NCI-H1048 (cell line): ENCODE data around the gene RIPK4.

Experiments
- DNase-seq: peaks from one replicate; lab custom pipeline; 2025; lab: John Stamatoyannopoulos, UW

RIPK4 gene

DNA sequence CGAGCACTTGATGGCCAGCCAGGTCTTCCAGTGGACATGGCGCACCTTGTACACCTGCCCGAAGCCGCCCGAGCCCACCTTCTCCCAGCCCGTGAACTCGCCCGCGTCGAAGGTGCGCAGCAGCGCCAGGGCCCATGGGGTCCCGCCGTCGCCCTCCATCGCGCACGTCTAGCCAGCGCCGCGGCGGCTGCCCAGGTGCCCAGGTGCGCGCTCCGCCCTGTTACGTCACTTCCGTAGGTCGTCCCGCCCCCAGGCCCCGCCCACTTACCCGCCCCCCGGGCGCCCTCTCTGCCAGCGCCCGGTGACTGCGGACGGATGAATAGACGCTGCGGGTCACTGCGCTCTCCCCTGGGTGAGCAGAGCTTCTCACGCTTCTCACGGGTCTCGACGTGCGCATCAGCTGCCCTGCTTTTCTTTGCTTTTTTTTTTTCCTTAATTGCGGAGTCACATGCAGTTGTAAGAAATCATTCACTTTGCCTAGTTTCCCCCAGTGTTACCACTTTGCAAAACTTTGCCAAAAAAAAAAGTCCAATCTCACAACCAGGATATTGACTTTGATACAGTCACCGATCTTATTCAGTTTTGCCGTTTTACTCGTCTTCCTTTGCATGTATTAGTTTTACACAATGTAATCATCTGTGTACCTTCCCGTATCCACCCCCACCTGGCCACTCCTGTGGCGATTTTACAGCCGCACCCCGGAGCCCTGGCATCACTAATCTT is at the start of gene RIPK4:
TSS of gene RIPK4 (minus strand) at position 170 of the 723 bp plus-strand sequence. CDS start at position 159, 11 bp downstream.
- peak; percentile 70 for DNase-seq

DNA sequence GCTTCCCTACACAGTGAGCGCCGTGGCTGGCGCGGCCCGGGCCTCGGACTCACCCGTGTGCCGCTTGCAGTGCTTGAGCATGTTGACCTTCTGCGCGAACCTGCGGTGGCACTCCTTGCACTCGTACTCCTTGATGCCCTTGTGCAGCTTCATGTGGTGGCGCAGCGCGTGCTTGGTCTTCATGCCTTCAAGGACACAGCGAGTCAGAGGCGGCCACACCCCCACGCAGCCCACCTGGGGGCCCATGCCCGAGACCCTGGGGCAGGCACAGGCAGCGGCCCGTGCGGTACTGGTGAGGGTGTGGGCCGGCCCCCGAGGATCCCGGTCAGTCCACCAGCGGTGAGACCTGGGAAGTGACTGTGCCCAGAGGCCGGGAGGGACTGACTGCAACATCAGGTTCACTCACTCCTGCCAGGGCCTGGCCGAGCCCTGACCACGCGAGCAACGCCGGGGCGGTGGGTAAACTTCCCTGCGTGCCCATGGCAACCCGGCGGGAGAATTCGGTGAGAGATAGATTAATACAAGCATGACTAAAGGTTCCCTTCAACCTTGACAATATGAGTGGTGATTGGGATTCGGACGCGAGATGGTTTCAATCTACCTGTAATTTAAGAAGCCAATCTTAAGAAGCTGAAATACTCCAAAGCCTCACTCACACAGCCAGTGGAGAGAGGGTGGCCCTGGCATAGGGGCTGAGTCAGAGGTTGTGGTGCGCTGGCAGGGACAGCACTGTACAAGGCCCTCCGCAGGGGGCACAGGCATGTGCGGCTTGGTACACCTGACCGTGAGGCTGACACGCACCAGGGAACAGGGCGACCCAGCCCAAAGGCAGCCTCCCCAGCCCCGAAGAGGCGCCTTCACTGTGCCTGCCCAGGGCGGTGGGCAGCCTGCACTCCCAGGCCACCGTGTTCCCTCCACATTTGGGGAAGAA is 49.1 kb upstream of the RIPK4 start:
- DNase-seq = no peak

- DNase-seq = no peak
Measured at GRCh38 chr21:41813226-41813625, 46.4 kb upstream of the RIPK4 start.

- no peak for DNase-seq
Measured at GRCh38 chr21:41812679-41813078, 45.8 kb upstream of the RIPK4 start.

DNA sequence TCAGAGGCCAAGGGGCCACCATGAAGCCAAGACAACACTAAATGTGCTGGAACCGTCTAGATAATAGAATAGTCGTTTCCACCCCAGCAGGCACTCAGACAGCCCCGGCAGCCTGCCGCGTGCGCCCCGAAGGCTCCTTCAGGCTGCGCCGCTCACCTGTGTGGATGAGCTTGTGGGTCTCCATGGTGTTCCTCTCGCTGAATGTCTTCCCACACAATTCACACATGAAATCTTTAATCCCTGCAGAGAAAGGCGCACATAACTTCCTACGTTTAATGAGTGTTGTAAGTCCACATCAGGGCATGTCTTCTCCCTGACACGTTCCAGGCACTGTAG is 43.7 kb upstream of the RIPK4 start:
- no peak for DNase-seq

- no peak for DNase-seq
Measured at GRCh38 chr21:41809891-41810596, 43.2 kb upstream of the RIPK4 start.

GRCh38 chr21:41808846-41809245 is 42.0 kb upstream of the RIPK4 start:
- no peak for DNase-seq

DNA sequence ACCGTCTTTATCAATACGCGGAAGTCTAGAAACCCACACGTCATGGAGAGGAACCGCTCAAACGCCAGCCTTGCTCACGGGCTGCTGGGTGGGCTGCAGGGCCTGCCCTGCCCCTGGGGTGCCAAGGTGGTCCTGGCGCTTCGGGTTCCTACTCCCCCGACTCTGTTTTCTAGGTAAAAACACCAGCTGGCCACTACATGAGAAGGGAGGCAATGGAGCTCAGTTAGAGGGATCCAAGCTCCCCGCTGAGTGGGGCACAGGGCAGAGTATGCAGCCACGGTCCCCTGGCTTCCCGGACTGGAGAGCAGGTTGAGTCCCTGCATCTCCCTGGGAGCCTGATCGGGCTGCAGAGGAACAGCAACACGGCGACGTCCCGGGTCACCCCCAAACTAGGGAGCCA is 41.2 kb upstream of the RIPK4 start:
- no peak for DNase-seq

- DNase-seq = no peak
Measured at GRCh38 chr21:41806773-41807172, 39.9 kb upstream of the RIPK4 start.

GRCh38 chr21:41805643-41806042 is 38.8 kb upstream of the RIPK4 start:
- no peak for DNase-seq

DNA sequence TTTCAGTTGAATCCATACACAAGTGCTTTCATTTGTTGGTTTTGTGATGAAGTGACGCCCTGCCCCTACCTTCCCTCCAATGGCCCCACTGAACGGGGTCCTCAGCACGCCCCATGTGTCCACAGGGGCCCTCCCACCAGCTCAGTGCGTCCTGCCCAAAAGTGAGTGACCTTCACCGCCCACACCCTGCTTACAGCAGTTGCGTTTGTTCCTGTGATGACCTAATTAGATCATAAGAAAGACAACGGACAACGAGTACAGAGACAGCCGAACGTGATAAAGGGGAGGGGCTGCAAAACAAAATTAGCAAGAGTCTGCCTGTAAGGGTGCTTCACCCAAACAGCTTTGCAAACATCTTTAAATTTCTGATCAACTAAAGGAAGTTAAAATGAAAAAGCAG is 38.2 kb upstream of the RIPK4 start:
- DNase-seq = no peak

- no peak for DNase-seq
Measured at GRCh38 chr21:41804381-41804780, 37.5 kb upstream of the RIPK4 start.

DNA sequence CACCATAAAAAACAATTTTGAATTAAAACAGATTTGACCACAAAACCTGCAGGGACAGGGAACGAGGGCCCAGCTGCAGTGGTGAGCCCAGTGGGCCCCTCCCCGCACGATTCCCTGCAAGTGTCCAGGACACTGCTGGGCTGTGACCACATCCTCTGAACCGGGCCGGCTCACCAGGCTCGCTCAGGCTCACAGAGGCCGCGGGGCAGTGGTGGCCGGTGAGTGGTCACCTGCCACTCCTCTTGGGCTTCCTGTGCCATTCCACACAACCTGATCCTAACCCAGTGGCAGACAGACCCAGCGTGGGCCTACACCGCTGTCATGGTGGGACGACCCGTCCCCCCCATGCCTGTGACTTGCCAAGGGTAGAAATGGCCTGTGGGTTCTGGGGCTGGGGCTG is 36.5 kb upstream of the RIPK4 start:
- DNase-seq = no peak

DNA sequence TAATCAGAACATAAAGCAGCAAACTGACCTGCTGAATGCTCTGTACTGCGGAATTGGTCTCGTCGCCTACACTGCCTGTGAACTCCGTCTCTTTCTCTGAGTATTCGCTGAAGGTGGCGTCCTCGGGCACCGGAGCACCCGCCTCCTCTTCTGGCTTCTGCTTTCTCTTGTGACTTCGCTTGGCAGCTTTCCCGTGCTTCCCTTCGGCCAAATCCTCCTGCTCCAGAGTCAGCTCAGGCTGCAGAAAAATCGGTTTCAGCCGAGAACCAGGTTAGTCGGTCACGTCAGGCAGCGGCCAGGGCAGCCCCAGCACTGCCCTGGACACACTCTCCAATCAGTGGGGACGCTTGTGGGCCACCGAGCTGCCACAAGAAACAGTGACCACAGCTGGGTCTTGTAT is 35.8 kb upstream of the RIPK4 start:
- DNase-seq = no peak

DNA sequence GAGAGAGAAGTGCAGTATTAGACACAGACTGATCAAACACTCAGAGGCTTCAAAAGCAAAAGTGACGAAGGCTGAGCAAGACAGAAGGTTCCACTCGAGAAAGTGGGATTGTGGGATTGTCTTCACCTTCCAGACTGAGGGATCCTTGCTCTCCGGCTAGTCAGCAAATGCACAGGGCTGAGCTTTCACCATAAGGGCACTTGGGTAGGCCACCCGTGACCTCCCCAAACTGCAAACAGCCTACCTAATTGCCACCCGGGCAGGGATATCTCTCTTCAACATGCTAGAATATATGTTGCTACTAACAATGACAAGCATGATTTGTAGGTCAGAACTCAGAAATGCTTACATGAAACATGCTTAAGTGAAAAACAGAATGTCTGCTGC is 35.3 kb upstream of the RIPK4 start:
- DNase-seq = no peak

- DNase-seq = no peak
Measured at GRCh38 chr21:41801321-41802197, 34.7 kb upstream of the RIPK4 start.

- DNase-seq = no peak
Measured at GRCh38 chr21:41800425-41801320, 33.8 kb upstream of the RIPK4 start.

- DNase-seq = no peak
Measured at GRCh38 chr21:41799763-41800162, 32.9 kb upstream of the RIPK4 start.

- DNase-seq = no peak
Measured at GRCh38 chr21:41798326-41798725, 31.5 kb upstream of the RIPK4 start.

GRCh38 chr21:41796476-41797080 is 29.7 kb upstream of the RIPK4 start:
- DNase-seq = no peak
